HG03521 (cell line): ENCODE results near the gene SIGLEC1.

Experiments used
- ATAC-seq: cut with Tn5 transposase; IDR thresholded peaks from one replicate; pipeline ENCODE4 v1.9.1; 2021; ENCODE audit warnings: mild to moderate bottlenecking, moderate library complexity; ENCODE audit not compliant: unreplicated experiment

Gene SIGLEC1

GRCh38 chr20:3712279-3712873 is at the start of gene SIGLEC1:
Gene SIGLEC1 (minus strand): TSS chr20:3712600. CDS start chr20:3707128, 5,472 bp downstream.
- ATAC-seq = no peak

- no peak for ATAC-seq
Observed at GRCh38 chr20:3760655-3761348, 48.4 kb upstream of the SIGLEC1 start.

- no peak for ATAC-seq
Observed at GRCh38 chr20:3759884-3760283, 47.5 kb upstream of the SIGLEC1 start.

GRCh38 chr20:3759316-3759823 is 47.0 kb upstream of the SIGLEC1 start:
- no peak for ATAC-seq

- no peak for ATAC-seq
Observed at GRCh38 chr20:3758566-3758965, 46.2 kb upstream of the SIGLEC1 start.

GRCh38 chr20:3757268-3757667 is 44.9 kb upstream of the SIGLEC1 start:
- ATAC-seq = no peak

GRCh38 chr20:3755814-3756480 is 43.5 kb upstream of the SIGLEC1 start:
- no peak for ATAC-seq

GRCh38 chr20:3755269-3755668 is 42.9 kb upstream of the SIGLEC1 start:
- ATAC-seq = no peak

GRCh38 chr20:3754276-3754630 is 41.9 kb upstream of the SIGLEC1 start:
- ATAC-seq = no peak

GRCh38 chr20:3753501-3754275 is 41.3 kb upstream of the SIGLEC1 start:
- ATAC-seq = no peak

- ATAC-seq = no peak
Observed at GRCh38 chr20:3753098-3753497, 40.7 kb upstream of the SIGLEC1 start.

GRCh38 chr20:3752386-3752759 is 40.0 kb upstream of the SIGLEC1 start:
- ATAC-seq = no peak

GRCh38 chr20:3751675-3752385 is 39.4 kb upstream of the SIGLEC1 start:
- no peak for ATAC-seq

- ATAC-seq = no peak
Observed at GRCh38 chr20:3751305-3751674, 38.9 kb upstream of the SIGLEC1 start.

- no peak for ATAC-seq
Observed at GRCh38 chr20:3749689-3750531, 37.5 kb upstream of the SIGLEC1 start.

- ATAC-seq = no peak
Observed at GRCh38 chr20:3749087-3749688, 36.8 kb upstream of the SIGLEC1 start.

- ATAC-seq = no peak
Observed at GRCh38 chr20:3748073-3748472, 35.7 kb upstream of the SIGLEC1 start.

- no peak for ATAC-seq
Observed at GRCh38 chr20:3747471-3747870, 35.1 kb upstream of the SIGLEC1 start.

GRCh38 chr20:3745686-3746173 is 33.3 kb upstream of the SIGLEC1 start:
- no peak for ATAC-seq
